Transverse colon (tissue), 4 donors: ENCODE data around the gene CHKA. TPM values are rescaled to one million over a fixed set of nuclear protein-coding genes. Genes with fewer than 3 reads are reported as not detected.

ENCODE experiments used
- DNase-seq: peaks from one replicate; pipeline ENCODE4 v3.0.0-alpha.2; 2019
- H3K27ac ChIP-seq, 4 donors: fragments of 200-600 bp; sonication (generic); 2 replicates each; pipeline ENCODE4 v1.5.1; 2016 to 2018; ENCODE audit warnings: inconsistent platforms in 4 of 4
- H3K27me3 ChIP-seq: fragments of 200-600 bp; sonication (generic); 2 replicates; pipeline ENCODE4 v1.5.1; 2017; ENCODE audit warnings: inconsistent platforms
- H3K36me3 ChIP-seq, 4 donors: fragments of 200-600 bp; sonication (generic); 2 replicates each; pipeline ENCODE4 v1.5.1; 2017 to 2019; ENCODE audit warnings: inconsistent platforms in 4 of 4
- H3K4me1 ChIP-seq, 4 donors: fragments of 200-600 bp; sonication (generic); 2 replicates each; pipeline ENCODE4 v1.5.1; 2017 to 2020; ENCODE audit warnings: inconsistent platforms in 4 of 4
- H3K4me3 ChIP-seq, 4 donors: fragments of 200-600 bp; sonication (generic); 1 replicate in 1 of 4; 2 replicates in 3 of 4; pipeline versions ENCODE4 v1.5.1 to v1.6.1; 2017 to 2019; ENCODE audit warnings: inconsistent platforms in 4 of 4
- H3K9me3 ChIP-seq, 2 donors: fragments of 200-600 bp; sonication (generic); 2 replicates each; pipeline ENCODE4 v1.5.1; 2017 to 2019; ENCODE audit warnings: inconsistent platforms in 2 of 2
- CTCF ChIP-seq, 5 experiments: fragments of 200-600 bp in 3 of 5; fragments of 450-650 bp in 2 of 5; sonication (generic) in 3 of 5; IDR thresholded peaks; 1 replicate in 2 of 5; 2 replicates in 3 of 5; pipeline ENCODE4 v1.5.1; 2016 to 2017; ENCODE audit warnings: antibody characterized with exemption in 5 of 5, inconsistent platforms in 3 of 5, mild to moderate bottlenecking in 2 of 5, moderate library complexity in 1 of 5
- EP300 ChIP-seq: sonication (generic); formaldehyde crosslinking; IDR thresholded peaks from one replicate; pipeline ENCODE4 v1.6.1; 2017; ENCODE audit warnings: antibody characterized with exemption, low read depth
- POLR2A ChIP-seq: fragments of 450-650 bp; IDR thresholded peaks from one replicate; pipeline ENCODE4 v1.6.1; 2016; ENCODE audit warnings: antibody characterized with exemption, mild to moderate bottlenecking, moderate library complexity
- POLR2AphosphoS5 ChIP-seq, 3 donors: sonication (generic); formaldehyde crosslinking; IDR thresholded peaks; one replicate each; pipeline ENCODE4 v1.6.1; 2016; ENCODE audit warnings: antibody characterized with exemption in 3 of 3
- WGBS, 2 donors: methylation state at CpG; one replicate each; pipeline ENCODE4 v1.1.5; 2018; ENCODE audit warnings: low coverage in 1 of 2; 5-methylcytosine and 5-hydroxymethylcytosine counted together
- in situ Hi-C, 4 donors: fragments of 200-750 bp; cut with MboI; loops; one replicate each; pipeline versions ENCODE4 v1.15.0 to v1.15.1; 2017; ENCODE audit warnings: low sequenced_read_pairs in 3 of 4, low pct_ligation_motif_present in 1 of 4, low pct_unique_long_range_greater_than_20kb in 1 of 4
- intact Hi-C: fragments of 100-400 bp; cut with DNase I; formaldehyde crosslinking; loops from one replicate; pipeline ENCODE4 v1.15.1; 2023; ENCODE audit warnings: low total_unique reads
- total RNA-seq, 4 donors: library from RNA; depleted of rRNA; stranded (reverse); fragments of >200 nt; gene quantifications; one replicate each; pipeline ENCODE4 v1.1.0, GENCODE V29; 2016

Gene CHKA
- total RNA-seq, 4 donors from 2014 or later: 41.6 to 253 (median 121) TPM

- in situ Hi-C loops: loop anchor here in 1 of 4 donors (10.0 kb wide), 1 partner anchor 92 kb away; no protein-coding TSS in a partner anchor
- no peak for DNase-seq
- 75 to 79% methylated on average over 4 of the region's 4 CpGs for WGBS, 2 donors
- H3K36me3 ChIP-seq: peaks cover 0 to 59% (median 28%) of the 10 kb centered on the region in 4 donors
- H3K4me3 ChIP-seq: no peak overlapping the region
- H3K9me3 ChIP-seq: no peaks in the 10 kb centered on the region
- H3K27me3 ChIP-seq: no peaks in the 10 kb centered on the region
- TF ChIP-seq POLR2AphosphoS5 (IDR thresholded peaks at IDR 0.05): no peak
- TF ChIP-seq POLR2A: no peak
- TF ChIP-seq CTCF (IDR thresholded peaks at IDR 0.05): no peak
- TF ChIP-seq EP300: no peak
- no peaks in the 10 kb centered on the region for H3K4me1 ChIP-seq
- no peak overlapping the region for H3K27ac ChIP-seq
- intact Hi-C loops: no loop called here
These were observed 45.8 kb upstream of the CHKA start for GRCh38 chr11:68166969-68167368.

GRCh38 chr11:68165601-68166000 is 44.4 kb upstream of the CHKA start:
- no peaks in the 10 kb centered on the region for H3K4me1 ChIP-seq
- no peak for DNase-seq
- no peaks in the 10 kb centered on the region for H3K9me3 ChIP-seq
- in situ Hi-C loops: loop anchor here in 1 of 4 donors (10.0 kb wide), 1 partner anchor 91 kb away; no protein-coding TSS in a partner anchor
- H3K36me3 ChIP-seq: peaks cover 0 to 47% (median 21%) of the 10 kb centered on the region in 4 donors
- H3K27me3 ChIP-seq: no peaks in the 10 kb centered on the region
- TF ChIP-seq POLR2A (no peak), CTCF (IDR thresholded peaks at IDR 0.05) (no peak), POLR2AphosphoS5 (IDR thresholded peaks at IDR 0.05) (no peak), EP300 (no peak)
- no peak overlapping the region for H3K27ac ChIP-seq
- no peak overlapping the region for H3K4me3 ChIP-seq
- intact Hi-C loops: no loop called here
- WGBS, 2 donors: 49 to 63% methylated on average over 2 to 4 of the region's 4 CpGs

- in situ Hi-C loops (loop anchor here in 1 of 4 donors (10.0 kb wide), 1 partner anchor 90 kb away; no protein-coding TSS in a partner anchor), intact Hi-C loops (no loop called here)
- H3K4me1 ChIP-seq: no peaks in the 10 kb centered on the region
- no peak for TF ChIP-seq CTCF (IDR thresholded peaks at IDR 0.05)
- no peak for TF ChIP-seq POLR2AphosphoS5 (IDR thresholded peaks at IDR 0.05)
- no peak for TF ChIP-seq POLR2A
- TF ChIP-seq EP300: no peak
- no peaks in the 10 kb centered on the region for H3K9me3 ChIP-seq
- H3K4me3 ChIP-seq: no peak overlapping the region
- H3K27ac ChIP-seq: no peak overlapping the region
- WGBS, 2 donors: 90 to 94% methylated on average over 2 of the region's 2 CpGs
- DNase-seq: no peak
- H3K36me3 ChIP-seq: peaks cover 0 to 41% (median 16%) of the 10 kb centered on the region in 4 donors
- no peaks in the 10 kb centered on the region for H3K27me3 ChIP-seq
These were observed 43.2 kb upstream of the CHKA start for GRCh38 chr11:68164437-68164836.

GRCh38 chr11:68163691-68164090 is 42.5 kb upstream of the CHKA start:
- Histone ChIP-seq H3K36me3 (peaks cover 0 to 40% (median 13%) of the 10 kb centered on the region in 4 donors), H3K9me3 (no peaks in the 10 kb centered on the region), H3K4me1 (no peaks in the 10 kb centered on the region), H3K27me3 (no peaks in the 10 kb centered on the region), H3K4me3 (no peak overlapping the region), H3K27ac (no peak overlapping the region)
- in situ Hi-C loops: loop anchor here in 1 of 4 donors (10.0 kb wide), 1 partner anchor 89 kb away; no protein-coding TSS in a partner anchor
- intact Hi-C loops: no loop called here
- 92 to 100% methylated on average over 2 to 11 of the region's 11 CpGs for whole genome bisulfite sequencing, 2 donors
- DNase-seq: no peak
- no peak for TF ChIP-seq CTCF (IDR thresholded peaks at IDR 0.05)
- no peak for TF ChIP-seq EP300
- no peak for TF ChIP-seq POLR2A
- no peak for TF ChIP-seq POLR2AphosphoS5 (IDR thresholded peaks at IDR 0.05)
